Measurements from ENCODE around the gene KCNH8. TPM values are rescaled to one million over a fixed set of nuclear protein-coding genes. Genes with fewer than 3 reads are reported as not detected.

KCNH8 gene
- total RNA-seq, 1 donor from 2014 or later, result 0.14 TPM

- intact Hi-C loops (cut with DNase I), result no loop called here
- no peak for DNase-seq (ENCODE audit: missing footprints)
- no peak for ATAC-seq
Measured at GRCh38 chr3:19427422-19428149, 279.3 kb downstream of the KCNH8 start.

GRCh38 chr3:19428729-19429128 is 280.4 kb downstream of the KCNH8 start:
- ATAC-seq (no peak), DNase-seq (ENCODE audit: missing footprints) (no peak)
- intact Hi-C loops (cut with DNase I), result no loop called here

- DNase-seq (ENCODE audit: missing footprints), result no peak
- ATAC-seq, result no peak
- intact Hi-C loops (cut with DNase I), result no loop called here
Measured at GRCh38 chr3:19432669-19433068, 284.4 kb downstream of the KCNH8 start.

DNA sequence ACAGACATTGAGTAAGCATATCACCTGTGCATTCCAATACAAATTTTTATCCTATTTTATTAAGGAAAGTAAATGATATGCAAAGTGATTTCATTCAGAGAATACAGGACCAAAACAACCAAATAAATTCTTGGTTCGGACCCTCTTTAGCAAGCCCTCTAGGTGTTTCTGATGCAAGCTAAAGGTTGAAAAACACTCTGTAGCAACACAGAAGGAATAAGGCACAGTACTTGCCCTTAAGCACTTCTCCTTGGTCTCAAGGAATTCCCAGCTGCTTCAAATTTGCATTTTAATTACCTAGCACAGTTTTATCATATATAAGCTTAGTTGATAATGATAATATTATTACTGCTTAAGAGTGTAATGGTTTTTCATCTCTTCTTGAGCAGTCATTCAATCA is 288.4 kb downstream of the KCNH8 start:
- ATAC-seq (no peak), DNase-seq (ENCODE audit: missing footprints) (no peak)
- intact Hi-C loops (cut with DNase I), result no loop called here

GRCh38 chr3:19439944-19440343 is 291.6 kb downstream of the KCNH8 start:
- intact Hi-C loops (cut with DNase I), result no loop called here
- DNase-seq (ENCODE audit: missing footprints), result no peak
- no peak for ATAC-seq

DNA sequence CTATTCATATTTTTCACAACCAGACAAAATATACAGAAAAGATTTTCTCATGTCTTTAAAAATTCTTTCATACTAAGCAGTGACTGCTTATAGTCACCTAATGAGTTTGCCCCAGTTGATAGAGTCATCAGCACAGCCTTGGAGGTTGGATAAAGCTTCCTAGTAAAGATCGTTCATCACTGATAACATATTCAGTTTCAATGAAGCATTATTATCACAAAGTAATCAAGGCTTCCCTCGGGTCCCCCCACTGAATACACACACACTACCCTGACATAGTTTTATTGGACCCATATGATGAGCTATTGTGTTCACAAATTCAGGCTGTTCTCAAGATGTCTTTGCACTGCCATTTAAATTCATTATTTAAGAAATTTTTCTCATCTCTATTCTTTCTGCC is 297.8 kb downstream of the KCNH8 start:
- no peak for ATAC-seq

GRCh38 chr3:19446687-19447086 is 298.4 kb downstream of the KCNH8 start:
- ATAC-seq, result no peak
- intact Hi-C loops (cut with DNase I), result no loop called here
- no peak for DNase-seq (ENCODE audit: missing footprints)

More for the DNA sequence above, 297.8 kb downstream of the KCNH8 start:
- DNase-seq (ENCODE audit: missing footprints), result no peak
- intact Hi-C loops (cut with DNase I), result no loop called here

- DNase-seq (ENCODE audit: missing footprints) (no peak), ATAC-seq (no peak)
- intact Hi-C loops (cut with DNase I), result no loop called here
Measured at GRCh38 chr3:19455546-19455945, 307.2 kb downstream of the KCNH8 start.

GRCh38 chr3:19456738-19457137 is 308.4 kb downstream of the KCNH8 start:
- no peak for ATAC-seq
- intact Hi-C loops (cut with DNase I), result no loop called here

GRCh38 chr3:19457449-19457848 is 309.1 kb downstream of the KCNH8 start:
- intact Hi-C loops (cut with DNase I), result no loop called here
- DNase-seq (ENCODE audit: missing footprints) (no peak), ATAC-seq (no peak)

More at GRCh38 chr3:19456738-19457137, 308.4 kb downstream of the KCNH8 start:
- no peak for DNase-seq (ENCODE audit: missing footprints)

DNA sequence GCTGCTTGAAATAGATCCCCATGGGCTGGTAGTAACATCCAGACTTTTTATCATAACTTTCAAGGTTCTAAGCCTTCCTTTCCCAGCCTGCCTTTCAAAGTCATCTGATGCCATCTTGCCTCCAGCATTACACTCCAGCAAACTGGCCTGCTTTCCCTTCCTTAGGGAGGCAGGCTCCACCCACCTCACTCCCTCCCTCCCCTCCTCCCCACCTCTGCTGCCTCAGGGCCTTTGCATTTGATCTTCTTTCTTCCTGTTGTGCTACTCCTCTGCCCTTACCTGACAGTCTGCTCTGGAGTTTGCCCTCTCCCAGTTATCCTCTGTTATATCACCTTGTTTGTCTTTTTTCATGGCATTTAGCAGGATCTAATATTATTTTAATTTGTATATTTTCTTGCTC is 319.5 kb downstream of the KCNH8 start:
- no peak for ATAC-seq
- intact Hi-C loops (cut with DNase I), result no loop called here
- no peak for DNase-seq (ENCODE audit: missing footprints)

DNA sequence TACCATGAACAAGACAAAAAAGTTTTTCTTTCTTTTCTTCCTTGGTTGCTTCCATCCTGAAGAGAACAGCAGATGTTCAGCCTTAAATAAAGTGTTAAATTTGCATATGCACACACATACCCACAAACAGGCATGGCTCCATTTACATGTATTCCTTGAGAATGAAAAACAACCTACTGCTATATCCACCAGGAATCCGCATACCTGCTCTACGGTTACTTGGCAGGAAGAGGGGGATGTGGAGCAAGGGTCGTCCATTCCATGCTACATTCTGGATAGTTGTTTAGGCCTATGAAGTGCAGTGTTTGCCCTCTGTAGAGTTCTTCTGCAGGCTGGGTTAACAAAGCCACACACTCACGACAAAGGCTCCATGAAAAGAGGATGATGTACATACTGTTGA is 322.8 kb downstream of the KCNH8 start:
- intact Hi-C loops (cut with DNase I), result no loop called here
- ATAC-seq (no peak), DNase-seq (ENCODE audit: missing footprints) (no peak)

DNA sequence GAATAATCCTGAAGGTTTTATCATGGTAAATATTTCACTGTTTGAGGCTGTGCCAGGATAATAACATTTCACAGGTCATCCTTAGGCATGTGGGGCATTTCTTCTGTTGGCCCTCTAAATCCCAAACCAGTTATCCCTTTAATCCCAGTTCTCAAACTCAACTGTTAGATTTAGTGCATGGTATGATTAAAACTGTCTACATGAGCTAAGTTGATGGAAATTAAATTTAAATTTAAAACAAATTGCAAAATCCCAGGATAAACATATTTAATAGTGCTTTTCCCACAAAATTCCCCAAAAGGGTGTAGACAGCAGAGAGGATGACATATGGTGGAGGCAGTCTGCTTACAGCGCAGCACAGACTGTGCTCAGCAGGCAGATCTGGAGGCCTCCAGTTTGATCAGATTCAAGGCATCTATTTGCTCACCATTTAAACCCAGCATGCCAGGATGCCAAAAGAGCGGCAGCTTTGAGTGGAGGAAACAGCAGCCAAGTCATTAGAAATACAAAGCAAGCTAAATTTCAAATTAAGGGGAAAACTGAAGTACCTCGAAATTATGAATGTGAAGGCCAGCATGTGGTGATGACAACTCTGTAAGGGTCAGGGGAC is 325.8 kb downstream of the KCNH8 start:
- DNase-seq (ENCODE audit: missing footprints), result no peak
- no peak for ATAC-seq
- intact Hi-C loops (cut with DNase I), result no loop called here

GRCh38 chr3:19476281-19476680 is 328.0 kb downstream of the KCNH8 start:
- intact Hi-C loops (cut with DNase I), result no loop called here

DNA sequence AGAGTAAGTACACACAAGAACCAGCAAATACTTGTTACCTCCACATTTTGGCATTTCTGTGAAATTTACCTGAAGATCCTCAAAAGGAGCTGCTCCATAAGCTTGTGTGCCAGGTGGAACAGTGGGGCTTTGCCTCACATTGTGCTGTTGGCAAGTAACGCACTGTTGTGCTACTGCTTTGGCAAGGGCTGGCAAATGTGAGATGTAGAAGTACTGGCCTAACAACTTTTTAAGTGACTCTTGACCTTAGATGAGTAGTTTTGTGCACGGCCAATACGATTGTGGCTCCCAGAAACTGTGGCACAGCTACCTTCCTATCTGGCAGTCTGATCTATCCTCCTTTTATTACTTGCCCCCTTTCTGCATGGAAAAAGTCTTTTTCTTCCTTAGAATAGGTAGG is 337.0 kb downstream of the KCNH8 start:
- no peak for ATAC-seq
- intact Hi-C loops (cut with DNase I), result no loop called here
- no peak for DNase-seq (ENCODE audit: missing footprints)

More at GRCh38 chr3:19476281-19476680, 328.0 kb downstream of the KCNH8 start:
- no peak for DNase-seq (ENCODE audit: missing footprints)
- ATAC-seq, result no peak

DNA sequence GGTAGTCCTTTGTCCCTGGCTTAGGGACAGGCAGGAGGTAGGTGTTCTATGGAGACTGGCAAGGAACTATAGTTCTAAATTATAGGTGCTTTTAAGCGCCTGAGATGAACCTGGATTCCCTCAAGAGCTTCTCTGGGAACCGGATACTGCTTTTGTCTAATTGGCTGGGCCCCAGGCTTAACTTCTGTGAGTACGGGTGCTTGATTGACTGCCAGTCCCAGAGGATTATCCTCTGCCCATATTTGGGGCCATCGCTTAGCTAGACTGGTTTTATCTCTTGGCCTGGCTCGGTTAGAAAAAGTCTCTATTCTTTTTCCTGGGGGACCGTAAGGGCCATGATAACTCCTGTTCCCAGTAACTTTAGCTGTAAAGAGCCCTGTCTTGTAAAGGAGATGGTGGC is 339.1 kb downstream of the KCNH8 start:
- DNase-seq (ENCODE audit: missing footprints) (no peak), ATAC-seq (no peak)
- intact Hi-C loops (cut with DNase I), result no loop called here

DNA sequence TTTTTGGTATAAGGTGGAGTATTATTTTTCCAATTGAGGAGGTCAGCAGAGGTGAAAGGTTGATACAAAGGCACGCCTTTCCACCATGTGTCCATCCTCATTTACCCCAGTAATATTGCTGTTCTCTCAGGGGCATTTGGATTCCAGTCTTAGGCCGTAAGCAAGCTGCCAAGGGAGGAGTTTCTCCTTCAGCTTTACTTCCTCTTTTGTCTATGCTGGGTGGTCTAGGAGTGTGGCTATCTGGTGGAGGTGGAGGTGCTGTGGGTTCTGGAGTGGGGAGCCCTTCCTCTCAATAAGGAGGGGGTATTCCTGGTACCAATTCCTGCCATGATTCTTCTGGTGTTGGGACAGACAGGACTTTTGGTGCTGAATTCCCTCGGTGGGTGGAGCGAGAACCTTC is 340.6 kb downstream of the KCNH8 start:
- DNase-seq (ENCODE audit: missing footprints), result no peak
- intact Hi-C loops (cut with DNase I), result no loop called here
- ATAC-seq, result no peak

- DNase-seq (ENCODE audit: missing footprints), result no peak
- ATAC-seq, result no peak
- intact Hi-C loops (cut with DNase I), result no loop called here
Measured at GRCh38 chr3:19489936-19490335, 341.6 kb downstream of the KCNH8 start.

- intact Hi-C loops (cut with DNase I), result no loop called here
- no peak for DNase-seq (ENCODE audit: missing footprints)
- ATAC-seq, result no peak
Measured at GRCh38 chr3:19506171-19506570, 357.9 kb downstream of the KCNH8 start.

DNA sequence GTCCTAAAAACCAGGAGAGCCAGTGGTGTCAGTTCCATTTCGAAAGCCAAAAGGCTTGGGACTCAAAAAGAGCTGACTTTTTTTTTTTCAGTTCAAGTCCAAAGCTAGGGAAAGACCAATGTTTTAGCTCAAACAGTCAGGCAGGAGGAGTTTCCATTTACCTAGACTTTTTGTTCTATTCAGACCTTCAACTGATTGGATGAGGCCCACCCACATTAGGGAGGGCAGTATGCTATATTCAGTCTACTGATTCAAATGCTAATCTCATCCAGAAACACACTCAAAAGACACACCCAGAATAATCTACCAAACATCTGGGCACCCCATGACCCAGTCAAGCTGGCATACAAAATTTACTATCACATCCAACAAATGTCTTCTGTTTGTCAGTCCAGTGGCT is 374.0 kb downstream of the KCNH8 start:
- intact Hi-C loops (cut with DNase I), result no loop called here
- DNase-seq (ENCODE audit: missing footprints), result no peak
- ATAC-seq, result no peak

DNA sequence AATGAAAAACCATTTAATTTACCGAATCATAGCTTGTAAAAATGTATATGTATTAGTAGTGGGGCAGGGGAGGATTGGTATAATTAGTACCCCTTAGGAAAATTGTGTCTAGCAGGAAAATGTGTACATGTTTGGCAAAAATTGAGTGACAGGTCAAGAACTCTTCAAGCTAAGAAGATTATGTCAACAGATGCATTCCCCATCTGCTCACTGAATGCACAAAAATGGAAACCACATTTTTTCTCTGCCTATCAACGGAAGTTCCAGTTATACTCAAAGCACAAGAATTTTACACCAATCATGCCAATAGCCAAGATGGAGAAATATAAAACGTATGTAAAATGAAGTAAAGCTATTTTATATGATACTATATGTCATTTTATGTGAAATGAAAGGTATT is 377.8 kb downstream of the KCNH8 start:
- ATAC-seq (no peak), DNase-seq (ENCODE audit: missing footprints) (no peak)
- intact Hi-C loops (cut with DNase I), result no loop called here

Measured in Right ventricle myocardium inferior (tissue), 1 donor.